AG10803 (cell line): ENCODE results near the gene CAMK1D.

Experiments used
- DNase-seq: peaks from one replicate; pipeline ENCODE4 v3.0.0; 2010; ENCODE audit warnings: low read depth
- H3K4me3 ChIP-seq: 2 replicates; pipeline ENCODE4 v1.5.1; 2011; ENCODE audit warnings: mild to moderate bottlenecking, low read length, control low read depth
- CTCF ChIP-seq: conservative IDR thresholded peaks from 2 replicates; pipeline ENCODE4 v1.5.1; 2011; ENCODE audit warnings: mild to moderate bottlenecking, low read length, control low read depth, inconsistent platforms

The CAMK1D gene

DNA sequence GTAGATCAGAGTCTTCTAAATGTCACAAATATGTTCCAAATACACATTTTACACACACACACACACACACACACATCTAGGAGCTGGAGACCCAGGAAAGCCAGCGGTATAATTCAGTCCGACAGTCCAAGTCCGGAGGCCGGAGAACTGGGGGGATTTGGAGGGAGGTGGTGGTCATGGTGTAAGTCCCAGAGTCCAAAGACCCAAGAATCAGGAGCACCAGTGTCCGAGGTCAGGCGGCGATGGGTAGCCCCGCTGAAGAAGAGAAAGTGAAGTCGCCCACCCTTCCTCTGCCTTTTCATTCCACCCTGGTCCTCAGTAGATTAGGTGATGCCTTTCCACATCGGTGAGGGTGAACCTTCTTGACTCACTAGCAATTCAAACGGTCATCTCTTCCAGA lies 154.8 kb downstream of the CAMK1D start:
- no peak for DNase-seq
- TF ChIP-seq CTCF, result no peak
- H3K4me3 ChIP-seq, result no peak overlapping the region

- no peak for DNase-seq
- TF ChIP-seq CTCF, result no peak
- H3K4me3 ChIP-seq, result no peak overlapping the region
Measured at GRCh38 chr10:12504628-12505027, 155.3 kb downstream of the CAMK1D start.

DNA sequence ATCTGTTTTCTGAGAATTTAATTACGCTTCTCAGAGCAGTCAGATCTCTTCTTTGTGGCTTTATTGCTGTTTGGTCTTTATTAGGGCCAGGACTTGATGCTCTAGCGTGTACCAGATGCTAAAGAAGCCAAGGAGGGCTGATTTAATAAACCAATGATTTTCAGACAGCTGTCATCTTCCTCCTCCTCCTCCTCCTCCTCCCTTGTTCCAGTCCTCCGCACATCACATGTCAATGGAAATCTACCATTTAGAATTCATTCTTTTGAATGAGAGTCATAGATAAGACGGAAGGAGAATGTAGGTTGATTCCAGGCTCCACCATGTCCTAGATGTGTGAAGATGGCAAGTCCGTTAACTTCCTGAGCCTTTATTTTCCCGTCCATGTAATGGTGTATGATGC lies 156.3 kb downstream of the CAMK1D start:
- no peak overlapping the region for H3K4me3 ChIP-seq
- TF ChIP-seq CTCF, result no peak
- DNase-seq, result no peak

DNA sequence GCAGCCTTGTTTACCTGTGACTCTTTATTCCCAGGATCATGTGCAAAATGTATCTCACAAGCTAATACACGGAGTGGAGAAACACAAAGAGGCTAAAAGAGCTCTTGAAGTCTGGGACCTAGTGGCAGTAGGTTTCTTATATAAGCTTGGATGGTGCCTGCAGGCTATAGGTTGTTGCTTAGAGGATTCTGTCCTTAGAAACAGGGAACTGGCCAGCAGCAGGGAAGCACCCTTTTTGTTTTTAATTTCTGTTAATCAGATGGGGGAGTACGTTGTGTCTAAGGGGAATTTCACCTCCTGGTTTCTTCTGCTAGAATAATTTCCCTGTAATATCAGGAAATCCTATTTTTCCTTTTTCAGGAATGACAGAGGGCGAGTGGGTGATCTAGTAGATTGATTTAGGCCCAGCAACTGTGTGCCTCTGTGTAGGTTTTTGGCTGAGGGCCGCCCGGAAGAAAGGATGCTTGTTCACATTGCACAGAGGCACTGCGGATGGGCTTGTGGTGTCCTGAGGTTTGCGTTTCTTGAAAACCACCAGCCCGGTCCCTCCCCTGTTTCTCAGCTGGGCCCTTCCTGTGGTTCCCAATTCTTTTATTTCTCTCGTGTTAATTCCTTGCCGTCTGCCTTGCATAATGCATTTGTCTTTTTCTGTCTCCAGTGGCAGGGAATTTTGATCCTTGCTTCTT lies 158.0 kb downstream of the CAMK1D start:
- no peak overlapping the region for H3K4me3 ChIP-seq
- TF ChIP-seq CTCF, result no peak
- no peak for DNase-seq

- DNase-seq, result no peak
- no peak for TF ChIP-seq CTCF
- no peak overlapping the region for H3K4me3 ChIP-seq
Measured at GRCh38 chr10:12508165-12508564, 158.8 kb downstream of the CAMK1D start.

DNA sequence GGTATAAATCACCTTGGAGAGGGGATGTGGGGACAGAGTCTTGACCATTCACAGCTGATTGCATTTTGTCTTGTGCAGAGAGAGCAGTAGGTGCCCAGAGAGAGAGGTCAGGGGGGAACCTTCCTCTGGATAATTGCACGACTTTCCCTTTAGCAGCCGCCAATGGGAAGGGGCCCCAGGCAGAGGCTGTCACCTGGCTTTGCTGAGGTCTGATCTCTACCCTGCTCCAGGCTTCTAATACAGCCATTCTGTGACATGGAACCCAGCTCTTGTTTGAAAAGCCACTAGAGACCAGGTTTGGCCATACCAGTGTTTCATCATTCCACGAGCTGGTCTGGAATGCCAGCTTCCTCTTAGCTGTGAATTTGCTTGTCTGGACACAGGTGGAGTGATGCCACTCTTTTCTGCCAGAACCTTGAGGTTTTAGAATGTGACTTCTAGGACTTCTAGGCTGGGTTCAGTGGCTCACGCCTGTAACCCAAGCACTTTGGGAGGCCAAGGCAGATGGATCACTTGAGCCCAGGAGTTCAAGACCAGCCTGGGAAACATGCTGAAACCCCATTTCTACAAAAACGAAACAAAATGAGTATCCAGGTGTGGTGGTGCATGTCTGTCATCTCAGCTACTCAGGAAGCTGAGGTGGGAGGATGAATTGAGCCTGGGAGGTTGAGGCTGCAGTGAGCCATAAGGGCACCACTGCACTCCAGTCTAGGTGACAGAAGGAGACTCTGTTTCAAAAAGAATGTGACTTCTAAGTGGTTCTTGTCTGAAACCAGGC lies 159.9 kb downstream of the CAMK1D start:
- DNase-seq, result no peak
- TF ChIP-seq CTCF, result no peak
- H3K4me3 ChIP-seq, result no peak overlapping the region

DNA sequence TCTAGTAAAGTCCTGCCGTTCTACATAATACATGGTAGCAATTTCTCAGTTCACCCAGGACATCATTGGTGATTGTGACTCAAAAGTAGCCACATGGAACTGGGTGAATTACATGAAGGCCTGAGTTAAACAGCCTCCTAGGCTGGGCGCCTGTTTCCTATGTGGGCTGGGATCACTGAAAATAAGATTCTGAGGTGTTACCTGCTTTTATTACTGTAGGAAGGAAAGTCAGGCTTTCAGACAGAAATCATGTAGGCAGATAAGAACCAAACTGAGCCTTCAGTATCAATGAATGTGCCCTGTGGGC lies 160.4 kb downstream of the CAMK1D start:
- no peak for DNase-seq
- no peak for TF ChIP-seq CTCF
- H3K4me3 ChIP-seq, result no peak overlapping the region
